Measurements from ENCODE around the gene GCDH.

DNA sequence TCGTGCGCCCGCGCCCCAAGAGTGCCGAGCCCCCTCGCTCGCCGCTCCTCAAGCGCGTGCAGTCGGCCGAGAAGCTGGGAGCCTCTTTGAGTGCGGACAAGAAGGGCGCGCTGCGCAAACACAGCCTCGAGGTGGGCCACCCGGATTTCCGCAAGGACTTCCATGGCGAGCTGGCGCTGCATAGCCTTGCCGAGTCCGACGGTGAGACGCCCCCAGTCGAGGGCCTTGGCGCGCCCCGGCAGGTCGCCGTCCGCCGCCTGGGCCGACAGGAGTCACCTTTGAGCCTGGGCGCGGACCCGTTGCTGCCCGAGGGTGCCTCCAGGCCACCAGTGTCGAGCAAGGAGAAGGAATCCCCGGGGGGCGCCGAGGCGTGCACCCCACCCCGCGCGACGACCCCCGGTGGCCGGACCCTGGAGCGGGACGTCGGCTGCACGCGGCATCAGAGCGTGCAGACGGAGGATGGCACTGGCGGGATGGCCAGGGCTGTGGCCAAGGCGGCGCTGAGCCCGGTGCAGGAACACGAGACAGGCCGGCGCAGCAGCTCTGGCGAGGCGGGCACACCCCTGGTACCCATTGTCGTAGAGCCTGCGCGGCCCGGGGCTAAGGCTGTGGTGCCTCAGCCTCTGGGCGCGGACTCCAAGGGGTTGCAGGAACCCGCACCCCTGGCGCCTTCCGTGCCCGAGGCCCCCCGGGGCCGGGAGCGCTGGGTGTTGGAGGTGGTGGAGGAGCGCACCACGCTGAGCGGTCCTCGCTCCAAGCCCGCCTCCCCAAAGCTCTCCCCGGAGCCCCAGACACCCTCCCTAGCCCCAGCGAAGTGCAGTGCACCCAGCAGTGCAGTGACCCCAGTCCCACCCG, 16.8 kb upstream of the GCDH start:
- TF ChIP-seq POLR2A (IDR thresholded peaks at IDR 0.05; ENCODE audit: control extremely low read depth in 1 of 2, low read depth in 2 of 2, low read length in 2 of 2) (no peak; a peak in 1 of 3 replicates), BCL11A (IDR thresholded peaks at IDR 0.05; ENCODE audit: low read depth in 2 of 2, low read length in 2 of 2) (no peak), EZH2 (IDR thresholded peaks at IDR 0.05; ENCODE audit: low read depth, low read length, severe bottlenecking) (no peak), ASH2L (IDR thresholded peaks at IDR 0.05; ENCODE audit: low read length) (no peak), BRCA1 (IDR thresholded peaks at IDR 0.05; ENCODE audit: low read depth, low read length) (no peak), EP300 (IDR thresholded peaks at IDR 0.05; ENCODE audit: borderline replicate concordance in 1 of 2, low read depth in 2 of 2, low read length in 2 of 2) (no peak), SIN3A (conservative IDR thresholded peaks at IDR 0.05 in 1 of 2, IDR thresholded peaks at IDR 0.05 in 1 of 2; ENCODE audit: low read depth in 1 of 2, low read length in 2 of 2) (no peak), RFX5 (IDR thresholded peaks at IDR 0.05; ENCODE audit: borderline replicate concordance, low read depth, low read length) (no peak), SP1 (IDR thresholded peaks at IDR 0.05; ENCODE audit: low read depth, low read length) (no peak)
- TF ChIP-seq, protein P1, sequence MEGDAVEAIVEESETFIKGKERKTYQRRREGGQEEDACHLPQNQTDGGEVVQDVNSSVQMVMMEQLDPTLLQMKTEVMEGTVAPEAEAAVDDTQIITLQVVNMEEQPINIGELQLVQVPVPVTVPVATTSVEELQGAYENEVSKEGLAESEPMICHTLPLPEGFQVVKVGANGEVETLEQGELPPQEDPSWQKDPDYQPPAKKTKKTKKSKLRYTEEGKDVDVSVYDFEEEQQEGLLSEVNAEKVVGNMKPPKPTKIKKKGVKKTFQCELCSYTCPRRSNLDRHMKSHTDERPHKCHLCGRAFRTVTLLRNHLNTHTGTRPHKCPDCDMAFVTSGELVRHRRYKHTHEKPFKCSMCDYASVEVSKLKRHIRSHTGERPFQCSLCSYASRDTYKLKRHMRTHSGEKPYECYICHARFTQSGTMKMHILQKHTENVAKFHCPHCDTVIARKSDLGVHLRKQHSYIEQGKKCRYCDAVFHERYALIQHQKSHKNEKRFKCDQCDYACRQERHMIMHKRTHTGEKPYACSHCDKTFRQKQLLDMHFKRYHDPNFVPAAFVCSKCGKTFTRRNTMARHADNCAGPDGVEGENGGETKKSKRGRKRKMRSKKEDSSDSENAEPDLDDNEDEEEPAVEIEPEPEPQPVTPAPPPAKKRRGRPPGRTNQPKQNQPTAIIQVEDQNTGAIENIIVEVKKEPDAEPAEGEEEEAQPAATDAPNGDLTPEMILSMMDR (IDR thresholded peaks at IDR 0.05; ENCODE audit: control extremely low read depth in 1 of 3, insufficient read depth in 1 of 3, low read depth in 1 of 3, low read length in 3 of 3) = no peak
- TF ChIP-seq, protein P2, sequence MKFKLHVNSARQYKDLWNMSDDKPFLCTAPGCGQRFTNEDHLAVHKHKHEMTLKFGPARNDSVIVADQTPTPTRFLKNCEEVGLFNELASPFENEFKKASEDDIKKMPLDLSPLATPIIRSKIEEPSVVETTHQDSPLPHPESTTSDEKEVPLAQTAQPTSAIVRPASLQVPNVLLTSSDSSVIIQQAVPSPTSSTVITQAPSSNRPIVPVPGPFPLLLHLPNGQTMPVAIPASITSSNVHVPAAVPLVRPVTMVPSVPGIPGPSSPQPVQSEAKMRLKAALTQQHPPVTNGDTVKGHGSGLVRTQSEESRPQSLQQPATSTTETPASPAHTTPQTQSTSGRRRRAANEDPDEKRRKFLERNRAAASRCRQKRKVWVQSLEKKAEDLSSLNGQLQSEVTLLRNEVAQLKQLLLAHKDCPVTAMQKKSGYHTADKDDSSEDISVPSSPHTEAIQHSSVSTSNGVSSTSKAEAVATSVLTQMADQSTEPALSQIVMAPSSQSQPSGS (IDR thresholded peaks at IDR 0.05; ENCODE audit: low read length) = no peak
